Esophagus squamous epithelium (tissue), 5 donors: Measurements from ENCODE around the gene FRMD3. TPM values are rescaled to one million over a fixed set of nuclear protein-coding genes. Genes with fewer than 3 reads are reported as not detected.
A peak's percentile ranks its signal among the peaks of the same experiment; 100 is the strongest.

ENCODE experiments used
- DNase-seq: peaks from one replicate; lab custom pipeline; 2025; lab: John Stamatoyannopoulos, UW
- H3K27ac ChIP-seq, 4 donors: fragments of 200-600 bp; sonication (generic); one replicate each; pipeline ENCODE4 v1.5.1; 2016 to 2019; ENCODE audit warnings: mild to moderate bottlenecking in 1 of 4
- H3K27me3 ChIP-seq, 4 donors: fragments of 200-600 bp; sonication (generic); 1 replicate in 3 of 4; 2 replicates in 1 of 4; pipeline versions ENCODE4 v1.5.1 to v1.6.0; 2017 to 2021; ENCODE audit warnings: antibody characterized with exemption in 1 of 4
- H3K36me3 ChIP-seq, 3 donors: fragments of 200-600 bp; sonication (generic); one replicate each; pipeline ENCODE4 v1.5.1; 2016 to 2019
- H3K4me1 ChIP-seq, 3 donors: fragments of 200-600 bp; sonication (generic); one replicate each; pipeline ENCODE4 v1.5.1; 2017 to 2019
- H3K4me3 ChIP-seq, 4 donors: fragments of 200-600 bp; sonication (generic); 1 replicate in 3 of 4; 2 replicates in 1 of 4; pipeline ENCODE4 v1.5.1; 2016 to 2019; ENCODE audit warnings: mild to moderate bottlenecking in 2 of 4, moderate library complexity in 1 of 4
- H3K9me3 ChIP-seq, 3 donors: fragments of 200-600 bp; sonication (generic); one replicate each; pipeline ENCODE4 v1.5.1; 2016 to 2019
- POLR2A ChIP-seq, 4 donors: fragments of 450-650 bp; IDR thresholded peaks; one replicate each; pipeline ENCODE4 v1.6.1; 2017; ENCODE audit warnings: antibody characterized with exemption in 4 of 4, mild to moderate bottlenecking in 4 of 4, moderate library complexity in 3 of 4
- WGBS, 2 donors: methylation state at CpG; one replicate each; pipeline ENCODE4 v1.1.5; 2018; 5-methylcytosine and 5-hydroxymethylcytosine counted together
- intact Hi-C: fragments of 100-400 bp; cut with DNase I; formaldehyde crosslinking; loops from one replicate; pipeline ENCODE4 v1.15.0; 2022
- total RNA-seq, 4 donors: library from RNA; depleted of rRNA; stranded (reverse); fragments of >200 nt; gene quantifications; one replicate each; pipeline ENCODE4 v1.1.0, GENCODE V29; 2016
- TF ChIP-seq, protein P1 (sequence below), 6 experiments: fragments of 450-650 bp in 4 of 6; fragments of 200-600 bp in 2 of 6; sonication (generic) in 2 of 6; IDR thresholded peaks; one replicate each; pipeline ENCODE4 v1.5.1; 2016 to 2019; ENCODE audit warnings: antibody characterized with exemption in 6 of 6, mild to moderate bottlenecking in 4 of 6, moderate library complexity in 4 of 6
- donor health status: DM: yes; HTN: yes; CAD: no.

FRMD3 gene
- total RNA-seq, 4 donors from 2014 or later: 0.27 to 6.9 (median 2.1) TPM

DNA sequence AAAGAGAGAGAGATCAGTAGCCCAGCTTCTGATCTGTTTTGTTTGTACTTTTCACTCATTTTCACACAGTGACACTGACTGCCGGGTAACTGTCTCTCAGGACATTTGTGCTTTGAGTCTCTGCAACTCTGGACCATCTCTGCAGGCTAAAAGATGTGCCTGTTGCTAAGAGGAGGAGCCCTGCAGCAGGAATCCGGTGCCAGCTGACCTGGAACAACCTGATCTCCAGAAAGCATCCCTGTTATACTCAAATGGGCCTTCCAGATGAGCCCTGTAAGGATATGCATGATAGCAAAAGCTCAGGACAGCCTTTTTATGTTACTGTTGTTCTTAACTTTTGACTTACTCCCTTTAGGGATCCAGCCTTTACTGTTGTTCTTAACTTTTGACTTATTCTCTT, 304.6 kb downstream of the FRMD3 start:
- Histone ChIP-seq H3K9me3 (no peaks in the 10 kb centered on the region), H3K4me3 (no peak overlapping the region), H3K27me3 (no peaks in the 10 kb centered on the region), H3K4me1 (no peaks in the 10 kb centered on the region), H3K27ac (no peak overlapping the region), H3K36me3 (no peaks in the 10 kb centered on the region)
- 75 to 86% methylated on average over 2 of the region's 2 CpGs for WGBS, 2 donors
- no peak for DNase-seq
- intact Hi-C loops: no loop called here
- TF ChIP-seq, protein P1, sequence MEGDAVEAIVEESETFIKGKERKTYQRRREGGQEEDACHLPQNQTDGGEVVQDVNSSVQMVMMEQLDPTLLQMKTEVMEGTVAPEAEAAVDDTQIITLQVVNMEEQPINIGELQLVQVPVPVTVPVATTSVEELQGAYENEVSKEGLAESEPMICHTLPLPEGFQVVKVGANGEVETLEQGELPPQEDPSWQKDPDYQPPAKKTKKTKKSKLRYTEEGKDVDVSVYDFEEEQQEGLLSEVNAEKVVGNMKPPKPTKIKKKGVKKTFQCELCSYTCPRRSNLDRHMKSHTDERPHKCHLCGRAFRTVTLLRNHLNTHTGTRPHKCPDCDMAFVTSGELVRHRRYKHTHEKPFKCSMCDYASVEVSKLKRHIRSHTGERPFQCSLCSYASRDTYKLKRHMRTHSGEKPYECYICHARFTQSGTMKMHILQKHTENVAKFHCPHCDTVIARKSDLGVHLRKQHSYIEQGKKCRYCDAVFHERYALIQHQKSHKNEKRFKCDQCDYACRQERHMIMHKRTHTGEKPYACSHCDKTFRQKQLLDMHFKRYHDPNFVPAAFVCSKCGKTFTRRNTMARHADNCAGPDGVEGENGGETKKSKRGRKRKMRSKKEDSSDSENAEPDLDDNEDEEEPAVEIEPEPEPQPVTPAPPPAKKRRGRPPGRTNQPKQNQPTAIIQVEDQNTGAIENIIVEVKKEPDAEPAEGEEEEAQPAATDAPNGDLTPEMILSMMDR (IDR thresholded peaks at IDR 0.05): no peak
- TF ChIP-seq POLR2A (IDR thresholded peaks at IDR 0.05): no peak

DNA sequence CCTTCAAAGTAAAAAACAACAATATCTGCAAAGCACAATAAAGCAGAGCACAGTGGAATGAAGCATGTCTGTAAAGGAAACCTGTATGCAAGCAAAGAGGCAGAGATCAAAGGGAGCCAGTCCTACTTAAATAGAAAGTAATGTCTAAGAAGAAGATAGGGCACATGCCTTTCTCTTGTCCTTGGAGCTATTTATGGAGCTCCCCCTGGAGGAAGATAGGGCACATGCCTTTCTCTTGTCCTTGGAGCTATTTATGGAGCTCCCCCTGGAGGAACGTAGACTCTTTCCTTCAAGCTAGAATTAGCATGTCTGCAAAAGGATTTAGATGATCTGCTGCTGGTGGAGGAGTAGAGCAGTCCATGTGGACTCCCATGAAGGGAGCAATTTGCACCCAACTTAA, 307.2 kb downstream of the FRMD3 start:
- 33 to 90% methylated on average over 1 of the region's 1 CpG for WGBS, 2 donors
- H3K27ac ChIP-seq: no peak overlapping the region
- no peaks in the 10 kb centered on the region for H3K4me1 ChIP-seq
- no peaks in the 10 kb centered on the region for H3K27me3 ChIP-seq
- TF ChIP-seq POLR2A (IDR thresholded peaks at IDR 0.05): no peak
- TF ChIP-seq, protein P1 (IDR thresholded peaks at IDR 0.05): no peak
- DNase-seq: no peak
- no peaks in the 10 kb centered on the region for H3K36me3 ChIP-seq
- intact Hi-C loops: no loop called here
- no peaks in the 10 kb centered on the region for H3K9me3 ChIP-seq
- no peak overlapping the region for H3K4me3 ChIP-seq

DNA sequence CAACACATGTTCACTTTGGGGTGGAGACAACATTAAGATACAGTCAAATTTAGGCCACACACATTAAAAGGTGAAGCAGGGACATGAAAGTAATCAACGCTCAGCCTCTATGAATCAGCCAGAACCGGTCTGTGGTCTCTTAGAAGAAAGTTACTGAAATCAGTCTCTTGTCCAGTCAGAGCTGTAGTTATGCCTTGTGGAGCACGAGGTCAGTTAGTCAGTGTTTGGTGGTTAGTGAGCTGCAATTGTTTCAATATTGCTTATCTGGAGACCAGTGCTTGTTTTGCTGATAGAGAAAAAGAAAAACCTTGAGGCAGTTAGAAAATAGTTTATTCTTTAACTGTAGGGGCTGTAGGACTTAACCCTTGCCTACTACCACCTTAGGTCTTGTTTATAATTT, 317.5 kb downstream of the FRMD3 start:
- H3K4me1 ChIP-seq: peaks cover 4 to 24% (median 5%) of the 10 kb centered on the region in 3 donors
- 35 to 73% methylated on average over 2 to 3 of the region's 3 CpGs for WGBS, 2 donors
- no peak overlapping the region for H3K4me3 ChIP-seq
- DNase-seq: no peak
- intact Hi-C loops: no loop called here
- no peak overlapping the region for H3K27ac ChIP-seq
- no peaks in the 10 kb centered on the region for H3K36me3 ChIP-seq
- TF ChIP-seq, protein P1 (IDR thresholded peaks at IDR 0.05): no peak
- TF ChIP-seq POLR2A (IDR thresholded peaks at IDR 0.05): no peak
- H3K9me3 ChIP-seq: no peaks in the 10 kb centered on the region
- H3K27me3 ChIP-seq: no peaks in the 10 kb centered on the region

DNA sequence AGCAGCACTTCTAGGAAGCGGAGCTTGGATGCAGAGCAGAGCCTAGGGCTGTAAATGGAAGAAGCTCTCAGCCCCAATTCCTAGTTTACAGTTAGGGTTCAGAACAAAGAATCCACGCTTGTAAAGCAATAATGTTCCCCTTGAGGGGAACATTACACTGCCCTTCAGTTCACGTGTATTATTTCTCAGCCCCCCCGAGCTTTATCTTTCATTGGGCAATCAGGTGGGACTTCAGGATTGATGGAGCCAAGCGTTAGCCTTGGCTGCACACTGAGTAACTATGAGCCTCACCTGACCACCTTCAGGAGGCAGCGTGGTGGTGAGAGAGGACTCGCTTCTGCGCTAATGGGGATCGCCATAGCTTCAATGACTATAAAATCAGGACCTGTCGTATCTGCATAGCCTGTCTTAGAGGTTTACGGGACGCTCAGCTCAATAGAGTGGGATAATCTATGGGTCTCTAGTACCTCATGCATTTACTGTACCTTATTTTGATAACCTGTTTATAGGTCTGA, 318.2 kb downstream of the FRMD3 start:
- DNase-seq: no peak
- intact Hi-C loops: no loop called here
- WGBS, 2 donors: 20 to 42% methylated on average over 4 to 10 of the region's 12 CpGs
- H3K27ac ChIP-seq: peak overlapping the region in 3 of 4 donors; percentile 64 to 76 (median 66)
- no peaks in the 10 kb centered on the region for H3K9me3 ChIP-seq
- no peak for TF ChIP-seq POLR2A (IDR thresholded peaks at IDR 0.05)
- TF ChIP-seq, protein P1 (IDR thresholded peaks at IDR 0.05): no peak
- peaks cover 4 to 24% (median 5%) of the 10 kb centered on the region in 3 donors for H3K4me1 ChIP-seq
- H3K4me3 ChIP-seq: peak overlapping the region; percentile 37 to 71 (median 54)
- no peaks in the 10 kb centered on the region for H3K36me3 ChIP-seq
- H3K27me3 ChIP-seq: no peaks in the 10 kb centered on the region

DNA sequence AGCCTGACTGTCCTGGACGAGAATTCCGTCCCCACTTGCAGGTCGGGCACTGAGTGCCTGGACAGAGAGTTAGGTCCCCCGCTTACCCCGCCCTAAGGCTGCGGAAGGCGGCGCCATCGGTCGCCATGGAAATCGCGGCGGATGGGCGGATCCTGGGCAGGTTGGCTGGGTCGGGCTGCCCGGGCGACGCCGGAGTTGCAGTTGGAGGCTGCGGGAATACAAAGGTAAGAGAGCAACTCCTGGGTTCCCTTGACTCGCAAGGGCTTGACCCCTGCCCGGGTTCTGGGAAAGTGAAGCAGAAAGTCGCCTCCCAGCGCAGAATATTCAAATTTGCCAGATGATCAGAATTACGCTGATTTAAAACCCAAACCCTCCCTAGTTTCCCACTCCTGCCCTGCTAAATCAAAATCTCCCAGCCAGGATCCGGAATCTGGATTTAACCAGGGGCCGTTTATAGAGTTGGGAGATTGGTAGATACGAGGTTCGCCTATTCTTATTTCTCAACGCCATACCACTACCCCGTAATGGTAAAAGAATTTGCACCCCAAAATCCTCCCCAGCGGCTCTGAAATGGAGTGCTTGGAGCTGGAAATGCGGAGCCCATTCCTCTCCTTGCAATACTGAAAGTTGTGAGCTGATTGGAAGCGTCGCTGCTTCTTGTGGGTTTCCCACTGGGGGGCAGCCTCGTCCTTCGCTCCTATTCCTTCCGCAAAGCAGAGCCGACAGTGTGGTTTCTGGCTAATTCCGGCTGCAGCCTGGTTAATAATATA, 318.9 kb downstream of the FRMD3 start:
- 5 to 24% methylated on average over 27 to 28 of the region's 40 CpGs for WGBS, 2 donors
- Histone ChIP-seq H3K4me3 (peak overlapping the region; percentile 37 to 71 (median 54)), H3K27me3 (no peaks in the 10 kb centered on the region), H3K4me1 (peaks cover 4 to 24% (median 5%) of the 10 kb centered on the region in 3 donors), H3K27ac (peak overlapping the region; percentile 26 to 76 (median 65)), H3K9me3 (no peaks in the 10 kb centered on the region), H3K36me3 (no peaks in the 10 kb centered on the region)
- TF ChIP-seq, protein P1 (IDR thresholded peaks at IDR 0.05): peak in 2 of 6 experiments; percentile 11 to 24
- no peak for TF ChIP-seq POLR2A (IDR thresholded peaks at IDR 0.05)
- intact Hi-C loops: no loop called here
- no peak for DNase-seq
